ENCODE data around the gene GLTP.

DNA sequence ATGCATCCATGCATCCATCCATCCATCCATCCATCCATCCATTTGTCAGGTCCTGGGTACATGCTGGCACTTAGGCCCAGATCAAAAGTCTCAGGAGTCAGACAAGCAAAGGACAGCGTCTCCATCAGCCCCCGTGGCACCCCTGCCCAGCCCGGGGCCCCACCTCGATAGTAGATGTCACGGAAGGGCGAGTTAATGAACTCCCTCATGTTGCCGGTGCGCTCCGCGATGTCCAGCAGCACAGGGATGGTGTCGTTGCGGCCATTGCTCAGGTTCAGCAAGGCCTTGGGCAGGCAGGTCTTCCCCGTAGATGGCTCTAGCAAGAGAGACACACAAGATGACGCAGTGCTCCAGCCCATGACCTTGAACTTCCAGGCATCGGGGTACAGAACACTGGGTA is 77.5 kb downstream of the GLTP start:
- TF ChIP-seq CTCF (conservative IDR thresholded peaks at IDR 0.05; ENCODE audit: low read length) (no peak), EZH2phosphoT487 (IDR thresholded peaks at IDR 0.05; ENCODE audit: borderline replicate concordance) (no peak)
